OCI-LY3 (cell line): Measurements from ENCODE around the gene BEGAIN.

Experiments used
- CTCF ChIP-seq: fragments of 200-600, 300-600 bp; sonication (generic); IDR thresholded peaks from 2 replicates; pipeline ENCODE4 v1.5.1; 2014; ENCODE audit warnings: antibody characterized with exemption, low read length, low read depth
- EZH2phosphoT487 ChIP-seq: fragments of 200-600 bp; shearing (Covaris generic); IDR thresholded peaks from 2 replicates; pipeline ENCODE4 v1.6.1; 2018; ENCODE audit warnings: antibody characterized with exemption, mixed run types, low read depth

GRCh38 chr14:100571837-100572236, 15.4 kb downstream of the BEGAIN start:
- no peak for TF ChIP-seq CTCF
- no peak for TF ChIP-seq EZH2phosphoT487
